IPS DF 4.7 (cell line): ENCODE results near the gene ALDH5A1.

Experiments used
- DNase-seq: peaks from one replicate; pipeline ENCODE4 v3.0.0-alpha.2; 2013; ENCODE audit warnings: low spot score; ENCODE audit errors: extremely low read depth

ALDH5A1 gene

GRCh38 chr6:24494821-24495795 is at the start of gene ALDH5A1:
Gene ALDH5A1 (plus strand): TSS chr6:24494969. CDS start chr6:24494997, 28 bp downstream.
- no peak for DNase-seq

GRCh38 chr6:24445704-24446103 is 49.1 kb upstream of the ALDH5A1 start:
- no peak for DNase-seq

GRCh38 chr6:24446670-24447069 is 48.1 kb upstream of the ALDH5A1 start:
- DNase-seq, result no peak

- no peak for DNase-seq
Observed at GRCh38 chr6:24448396-24448795, 46.4 kb upstream of the ALDH5A1 start.

- DNase-seq, result no peak
Observed at GRCh38 chr6:24448828-24449525, 45.8 kb upstream of the ALDH5A1 start.

GRCh38 chr6:24451581-24452388 is 43.0 kb upstream of the ALDH5A1 start:
- no peak for DNase-seq

GRCh38 chr6:24453921-24454320 is 40.8 kb upstream of the ALDH5A1 start:
- no peak for DNase-seq

GRCh38 chr6:24454452-24454851 is 40.3 kb upstream of the ALDH5A1 start:
- no peak for DNase-seq

GRCh38 chr6:24455061-24455460 is 39.7 kb upstream of the ALDH5A1 start:
- no peak for DNase-seq

GRCh38 chr6:24458134-24458533 is 36.6 kb upstream of the ALDH5A1 start:
- DNase-seq, result no peak

GRCh38 chr6:24458941-24459340 is 35.8 kb upstream of the ALDH5A1 start:
- no peak for DNase-seq

- DNase-seq, result no peak
Observed at GRCh38 chr6:24460966-24461365, 33.8 kb upstream of the ALDH5A1 start.

GRCh38 chr6:24464253-24465038 is 30.3 kb upstream of the ALDH5A1 start:
- DNase-seq, result no peak

GRCh38 chr6:24469811-24470210 is 25.0 kb upstream of the ALDH5A1 start:
- no peak for DNase-seq

GRCh38 chr6:24472181-24472580 is 22.6 kb upstream of the ALDH5A1 start:
- no peak for DNase-seq

GRCh38 chr6:24476631-24477030 is 18.1 kb upstream of the ALDH5A1 start:
- no peak for DNase-seq

GRCh38 chr6:24477070-24477469 is 17.7 kb upstream of the ALDH5A1 start:
- no peak for DNase-seq

- DNase-seq, result no peak
Observed at GRCh38 chr6:24478903-24479302, 15.9 kb upstream of the ALDH5A1 start.

GRCh38 chr6:24480705-24481104 is 14.1 kb upstream of the ALDH5A1 start:
- no peak for DNase-seq

- DNase-seq, result no peak
Observed at GRCh38 chr6:24481449-24481848, 13.3 kb upstream of the ALDH5A1 start.
